Parathyroid adenoma (tissue), 2 donors: ENCODE measurements around the gene TFAP2A.

ENCODE experiments used
- H2AFZ ChIP-seq: fragments of 300-600 bp; sonication (generic); one replicate; pipeline ENCODE4 v1.7.0; 2017; ENCODE audit warnings: antibody characterized with exemption, mild to moderate bottlenecking
- H3K27ac ChIP-seq: fragments of 300-600 bp; sonication (generic); one replicate; pipeline ENCODE4 v1.7.0; 2017
- H3K27me3 ChIP-seq: fragments of 300-600 bp; sonication (generic); one replicate; pipeline ENCODE4 v1.7.0; 2017; ENCODE audit warnings: low read length; ENCODE audit not compliant: control insufficient read depth, insufficient read depth
- H3K36me3 ChIP-seq: fragments of 300-600 bp; sonication (generic); one replicate; pipeline ENCODE4 v1.7.0; 2017; ENCODE audit warnings: low read length; ENCODE audit not compliant: control insufficient read depth, insufficient read depth
- H3K4me1 ChIP-seq: fragments of 300-600 bp; sonication (generic); one replicate; pipeline ENCODE4 v1.7.0; 2017; ENCODE audit warnings: control low read depth
- H3K4me2 ChIP-seq: fragments of 300-600 bp; sonication (generic); one replicate; pipeline ENCODE4 v1.7.0; 2017; ENCODE audit warnings: low read length
- H3K4me3 ChIP-seq: fragments of 300-600 bp; sonication (generic); one replicate; pipeline ENCODE4 v1.7.0; 2017; ENCODE audit warnings: low read depth, low read length
- H3K79me2 ChIP-seq: fragments of 300-600 bp; sonication (generic); one replicate; pipeline ENCODE4 v1.7.0; 2017; ENCODE audit warnings: control low read depth
- H3K9ac ChIP-seq: fragments of 300-600 bp; sonication (generic); one replicate; pipeline ENCODE4 v1.7.0; 2017; ENCODE audit warnings: mild to moderate bottlenecking
- H3K9me3 ChIP-seq: fragments of 300-600 bp; sonication (generic); one replicate; pipeline ENCODE4 v1.7.0; 2017; ENCODE audit warnings: low read length; ENCODE audit not compliant: control insufficient read depth
- CTCF ChIP-seq: fragments of 300-600 bp; sonication (generic); IDR thresholded peaks from one replicate; pipeline ENCODE4 v1.7.0; 2017; ENCODE audit warnings: antibody characterized with exemption, mild to moderate bottlenecking
- donor health status: primary hyperparathyroidism.

The TFAP2A gene

DNA sequence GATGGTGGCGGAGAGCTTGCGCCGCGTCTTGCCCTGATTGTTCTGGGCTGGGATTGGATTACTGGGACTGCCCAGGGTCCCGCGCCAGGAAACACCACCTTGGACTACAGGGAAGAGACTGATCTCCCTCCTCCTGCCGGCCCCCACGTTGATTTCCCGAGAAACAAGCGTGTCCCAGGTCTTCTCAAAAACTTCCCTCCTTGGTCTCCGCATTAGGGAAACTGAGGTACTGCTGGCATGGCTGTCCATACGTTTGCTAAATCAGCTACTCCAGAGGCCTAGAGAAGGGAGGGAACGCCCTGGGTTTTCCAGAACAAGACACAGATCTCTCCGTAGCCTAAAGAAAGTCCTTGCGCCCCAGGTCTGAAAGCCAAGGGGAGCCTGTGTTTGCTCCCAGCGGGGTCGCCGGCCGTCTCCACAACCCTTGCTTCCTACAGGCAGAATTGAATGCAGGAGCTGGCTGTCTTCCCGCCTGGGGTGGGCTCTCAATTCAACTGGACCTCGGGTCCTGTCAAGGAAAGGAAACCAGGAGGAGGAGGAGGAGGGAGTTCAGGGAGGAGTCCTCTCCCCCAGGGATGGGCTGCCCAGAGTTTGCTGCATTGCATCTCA, 29.2 kb downstream of the TFAP2A start:
- H2AFZ ChIP-seq, result no peak overlapping the region
- no peak overlapping the region for H3K27ac ChIP-seq
- H3K36me3 ChIP-seq, result no peaks in the 10 kb centered on the region
- no peak overlapping the region for H3K4me2 ChIP-seq
- H3K79me2 ChIP-seq, result no peaks in the 10 kb centered on the region
- TF ChIP-seq CTCF, result no peak
- H3K4me3 ChIP-seq, result no peak overlapping the region
- H3K9me3 ChIP-seq, result no peaks in the 10 kb centered on the region
- peaks cover 18% of the 10 kb centered on the region for H3K27me3 ChIP-seq
- no peaks in the 10 kb centered on the region for H3K4me1 ChIP-seq
- no peak overlapping the region for H3K9ac ChIP-seq

GRCh38 chr6:10384610-10385523, 30.0 kb downstream of the TFAP2A start:
- H3K79me2 ChIP-seq, result no peaks in the 10 kb centered on the region
- H3K27ac ChIP-seq, result no peak overlapping the region
- no peaks in the 10 kb centered on the region for H3K9me3 ChIP-seq
- H3K27me3 ChIP-seq, result peaks cover 10% of the 10 kb centered on the region
- no peak overlapping the region for H2AFZ ChIP-seq
- H3K36me3 ChIP-seq, result no peaks in the 10 kb centered on the region
- H3K4me2 ChIP-seq, result no peak overlapping the region
- H3K4me3 ChIP-seq, result no peak overlapping the region
- no peak overlapping the region for H3K9ac ChIP-seq
- TF ChIP-seq CTCF, result no peak
- no peaks in the 10 kb centered on the region for H3K4me1 ChIP-seq

GRCh38 chr6:10384091-10384609, 30.7 kb downstream of the TFAP2A start:
- peaks cover 3% of the 10 kb centered on the region for H3K27me3 ChIP-seq
- no peak overlapping the region for H3K4me2 ChIP-seq
- no peak overlapping the region for H3K27ac ChIP-seq
- no peak overlapping the region for H2AFZ ChIP-seq
- no peak overlapping the region for H3K9ac ChIP-seq
- no peaks in the 10 kb centered on the region for H3K9me3 ChIP-seq
- H3K79me2 ChIP-seq, result no peaks in the 10 kb centered on the region
- no peaks in the 10 kb centered on the region for H3K4me1 ChIP-seq
- no peak for TF ChIP-seq CTCF
- H3K36me3 ChIP-seq, result no peaks in the 10 kb centered on the region
- H3K4me3 ChIP-seq, result no peak overlapping the region

DNA sequence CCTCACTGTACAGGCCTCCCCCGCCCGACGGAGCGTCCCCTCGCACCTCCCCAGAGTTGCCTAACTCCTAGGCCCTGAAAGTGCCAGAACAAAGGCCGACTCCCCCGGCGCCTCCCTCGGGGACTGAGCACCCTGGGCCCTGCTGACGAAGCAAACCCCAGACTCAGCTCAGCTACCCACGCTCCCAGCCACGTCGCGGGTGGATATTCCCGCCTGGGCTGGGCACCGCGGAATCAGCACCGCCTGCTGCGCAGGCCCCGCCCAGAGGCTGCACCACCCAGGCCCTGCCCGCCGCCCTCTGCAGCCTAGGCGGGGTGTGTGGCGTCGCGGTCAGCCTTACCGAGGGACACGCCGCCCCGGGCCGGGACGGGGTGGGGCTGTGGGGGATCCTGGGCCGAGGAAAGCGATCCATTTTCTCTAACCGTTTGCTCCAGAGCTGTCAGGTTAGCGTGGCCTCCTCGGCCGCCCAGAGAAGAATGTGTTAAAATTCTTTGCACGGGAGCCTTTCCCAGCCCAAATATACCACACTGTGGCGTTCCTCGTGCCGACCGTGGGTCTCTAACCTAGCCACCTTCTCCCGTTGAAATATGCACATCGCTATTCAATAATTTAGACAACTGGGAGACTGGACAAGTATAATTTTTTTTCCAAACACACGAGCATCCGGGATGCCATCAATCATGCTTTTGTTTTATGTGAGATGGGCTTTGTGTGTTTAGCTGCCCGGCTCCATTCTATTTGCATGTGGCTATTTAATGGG, 31.4 kb downstream of the TFAP2A start:
- Histone ChIP-seq H3K79me2 (no peaks in the 10 kb centered on the region), H3K27ac (no peak overlapping the region), H3K9me3 (no peaks in the 10 kb centered on the region), H3K4me2 (no peak overlapping the region), H3K4me1 (no peaks in the 10 kb centered on the region), H3K9ac (no peak overlapping the region), H2AFZ (no peak overlapping the region), H3K4me3 (no peak overlapping the region), H3K27me3 (peaks cover 3% of the 10 kb centered on the region), H3K36me3 (no peaks in the 10 kb centered on the region)
- no peak for TF ChIP-seq CTCF
